Measurements from ENCODE around the gene CD24. TPM values are rescaled to one million over a fixed set of nuclear protein-coding genes. Genes with fewer than 3 reads are reported as not detected.

CD24 gene
- total RNA-seq, 1 experiment from 2014 or later, result 937 TPM

DNA sequence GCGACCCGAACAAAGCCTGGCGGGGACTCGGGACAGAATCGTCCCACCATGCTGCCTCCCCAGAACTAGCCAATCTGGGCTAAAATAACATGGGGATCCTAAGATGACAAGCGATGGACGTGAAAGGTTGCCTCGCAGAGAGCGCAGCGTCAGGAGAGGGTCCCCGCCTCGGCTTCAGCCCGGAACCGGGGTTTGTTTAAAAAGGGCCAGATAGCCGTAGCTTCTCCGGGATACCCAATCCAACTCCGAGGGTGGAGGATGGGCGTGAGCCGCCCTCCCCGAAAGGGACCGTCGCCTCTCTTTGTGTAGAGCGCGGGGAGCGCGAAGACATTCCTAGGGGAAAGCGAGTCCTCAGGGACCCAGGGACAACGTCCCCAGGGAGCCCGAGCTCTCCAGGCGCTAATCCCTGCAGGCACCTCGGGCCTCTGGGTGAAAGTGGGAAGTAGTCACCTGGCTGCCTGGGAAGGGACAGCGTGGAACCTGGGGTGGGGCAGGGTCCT is 643 bp downstream of the CD24 start (continued):
- peak; percentile 10; the same call in 1 of the 2 replicates for TF ChIP-seq JUN (CRISPR knock-in tag; IDR thresholded peaks at IDR 0.05)
- TF ChIP-seq, protein P1, sequence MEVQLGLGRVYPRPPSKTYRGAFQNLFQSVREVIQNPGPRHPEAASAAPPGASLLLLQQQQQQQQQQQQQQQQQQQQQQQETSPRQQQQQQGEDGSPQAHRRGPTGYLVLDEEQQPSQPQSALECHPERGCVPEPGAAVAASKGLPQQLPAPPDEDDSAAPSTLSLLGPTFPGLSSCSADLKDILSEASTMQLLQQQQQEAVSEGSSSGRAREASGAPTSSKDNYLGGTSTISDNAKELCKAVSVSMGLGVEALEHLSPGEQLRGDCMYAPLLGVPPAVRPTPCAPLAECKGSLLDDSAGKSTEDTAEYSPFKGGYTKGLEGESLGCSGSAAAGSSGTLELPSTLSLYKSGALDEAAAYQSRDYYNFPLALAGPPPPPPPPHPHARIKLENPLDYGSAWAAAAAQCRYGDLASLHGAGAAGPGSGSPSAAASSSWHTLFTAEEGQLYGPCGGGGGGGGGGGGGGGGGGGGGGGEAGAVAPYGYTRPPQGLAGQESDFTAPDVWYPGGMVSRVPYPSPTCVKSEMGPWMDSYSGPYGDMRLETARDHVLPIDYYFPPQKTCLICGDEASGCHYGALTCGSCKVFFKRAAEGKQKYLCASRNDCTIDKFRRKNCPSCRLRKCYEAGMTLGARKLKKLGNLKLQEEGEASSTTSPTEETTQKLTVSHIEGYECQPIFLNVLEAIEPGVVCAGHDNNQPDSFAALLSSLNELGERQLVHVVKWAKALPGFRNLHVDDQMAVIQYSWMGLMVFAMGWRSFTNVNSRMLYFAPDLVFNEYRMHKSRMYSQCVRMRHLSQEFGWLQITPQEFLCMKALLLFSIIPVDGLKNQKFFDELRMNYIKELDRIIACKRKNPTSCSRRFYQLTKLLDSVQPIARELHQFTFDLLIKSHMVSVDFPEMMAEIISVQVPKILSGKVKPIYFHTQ (CRISPR knock-in tag; IDR thresholded peaks at IDR 0.05), result 0 out of 2 replicates have a peak, but pooled peaks have one; percentile 51

DNA sequence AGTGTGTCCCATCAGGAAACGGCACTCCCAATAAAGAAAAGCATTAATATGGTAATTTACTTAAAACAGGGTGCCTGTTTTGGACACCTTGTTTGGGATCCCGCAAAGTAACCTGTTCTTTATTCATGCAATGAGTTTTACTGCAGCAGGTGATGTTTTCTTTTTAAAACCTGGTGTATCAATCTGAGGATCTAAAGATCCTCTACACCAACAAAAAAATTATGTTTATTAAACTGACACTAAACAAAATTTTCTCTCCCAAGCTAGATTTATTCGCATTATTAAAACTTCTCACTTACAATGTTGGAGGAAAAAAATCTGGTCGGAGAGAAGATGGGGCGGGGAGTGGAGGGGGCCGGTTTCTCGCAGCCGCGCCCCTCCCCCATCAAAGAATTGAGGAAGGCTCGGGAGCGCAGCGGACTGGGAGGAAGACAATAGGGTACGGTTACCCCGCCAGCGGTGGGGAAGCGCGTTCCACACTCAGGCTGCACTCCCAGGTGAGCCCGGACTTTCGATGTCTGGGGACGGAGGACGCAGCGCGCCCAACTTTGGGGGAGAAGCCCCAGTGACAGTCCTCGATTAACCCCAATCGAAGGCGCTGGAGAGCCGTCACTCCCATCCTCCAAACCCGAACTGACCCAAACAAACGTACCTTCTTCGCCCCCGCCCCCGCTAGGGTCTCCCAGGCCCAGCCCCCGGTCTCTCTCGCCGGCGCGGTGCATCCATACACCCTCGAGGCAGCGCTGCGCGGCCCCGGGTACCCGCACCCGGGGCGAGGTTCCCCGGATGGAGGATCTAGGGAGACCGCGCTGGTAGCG is 1.3 kb downstream of the CD24 start:
- no peak for TF ChIP-seq NFATC4 (CRISPR knock-in tag; IDR thresholded peaks at IDR 0.05)
- TF ChIP-seq JUN (CRISPR knock-in tag; IDR thresholded peaks at IDR 0.05), result peak; percentile 19; the same call in 1 of the 2 replicates
- TF ChIP-seq, protein P2, sequence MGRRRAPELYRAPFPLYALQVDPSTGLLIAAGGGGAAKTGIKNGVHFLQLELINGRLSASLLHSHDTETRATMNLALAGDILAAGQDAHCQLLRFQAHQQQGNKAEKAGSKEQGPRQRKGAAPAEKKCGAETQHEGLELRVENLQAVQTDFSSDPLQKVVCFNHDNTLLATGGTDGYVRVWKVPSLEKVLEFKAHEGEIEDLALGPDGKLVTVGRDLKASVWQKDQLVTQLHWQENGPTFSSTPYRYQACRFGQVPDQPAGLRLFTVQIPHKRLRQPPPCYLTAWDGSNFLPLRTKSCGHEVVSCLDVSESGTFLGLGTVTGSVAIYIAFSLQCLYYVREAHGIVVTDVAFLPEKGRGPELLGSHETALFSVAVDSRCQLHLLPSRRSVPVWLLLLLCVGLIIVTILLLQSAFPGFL (CRISPR knock-in tag; IDR thresholded peaks at IDR 0.05; ENCODE audit: borderline replicate concordance), result no peak
- no peak for TF ChIP-seq TCF7 (CRISPR knock-in tag; IDR thresholded peaks at IDR 0.05; ENCODE audit: low read depth)
- TF ChIP-seq NR2C2 (CRISPR knock-in tag; IDR thresholded peaks at IDR 0.05), result no peak
- TF ChIP-seq NFE2L1 (CRISPR knock-in tag; IDR thresholded peaks at IDR 0.05), result peak; percentile 33; the same call in 1 of the 2 replicates
- TF ChIP-seq, protein P3, sequence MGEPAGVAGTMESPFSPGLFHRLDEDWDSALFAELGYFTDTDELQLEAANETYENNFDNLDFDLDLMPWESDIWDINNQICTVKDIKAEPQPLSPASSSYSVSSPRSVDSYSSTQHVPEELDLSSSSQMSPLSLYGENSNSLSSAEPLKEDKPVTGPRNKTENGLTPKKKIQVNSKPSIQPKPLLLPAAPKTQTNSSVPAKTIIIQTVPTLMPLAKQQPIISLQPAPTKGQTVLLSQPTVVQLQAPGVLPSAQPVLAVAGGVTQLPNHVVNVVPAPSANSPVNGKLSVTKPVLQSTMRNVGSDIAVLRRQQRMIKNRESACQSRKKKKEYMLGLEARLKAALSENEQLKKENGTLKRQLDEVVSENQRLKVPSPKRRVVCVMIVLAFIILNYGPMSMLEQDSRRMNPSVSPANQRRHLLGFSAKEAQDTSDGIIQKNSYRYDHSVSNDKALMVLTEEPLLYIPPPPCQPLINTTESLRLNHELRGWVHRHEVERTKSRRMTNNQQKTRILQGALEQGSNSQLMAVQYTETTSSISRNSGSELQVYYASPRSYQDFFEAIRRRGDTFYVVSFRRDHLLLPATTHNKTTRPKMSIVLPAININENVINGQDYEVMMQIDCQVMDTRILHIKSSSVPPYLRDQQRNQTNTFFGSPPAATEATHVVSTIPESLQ (CRISPR knock-in tag; IDR thresholded peaks at IDR 0.05), result 0 out of 2 replicates have a peak, but pooled peaks have one; percentile 13
- no peak for TF ChIP-seq ZNF317 (CRISPR knock-in tag; IDR thresholded peaks at IDR 0.05; ENCODE audit: borderline replicate concordance, low read depth)
- TF ChIP-seq, protein P4, sequence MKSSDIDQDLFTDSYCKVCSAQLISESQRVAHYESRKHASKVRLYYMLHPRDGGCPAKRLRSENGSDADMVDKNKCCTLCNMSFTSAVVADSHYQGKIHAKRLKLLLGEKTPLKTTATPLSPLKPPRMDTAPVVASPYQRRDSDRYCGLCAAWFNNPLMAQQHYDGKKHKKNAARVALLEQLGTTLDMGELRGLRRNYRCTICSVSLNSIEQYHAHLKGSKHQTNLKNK (CRISPR knock-in tag; IDR thresholded peaks at IDR 0.05), result peak; percentile 59; the same call in 1 of the 2 replicates
- TF ChIP-seq NFYB (CRISPR knock-in tag; conservative IDR thresholded peaks at IDR 0.05; ENCODE audit: low read depth), result no peak
- peak; percentile 70; the same call in 1 of the 2 replicates for TF ChIP-seq KAT7 (CRISPR knock-in tag; IDR thresholded peaks at IDR 0.05; ENCODE audit: borderline replicate concordance)
- TF ChIP-seq, protein P5, sequence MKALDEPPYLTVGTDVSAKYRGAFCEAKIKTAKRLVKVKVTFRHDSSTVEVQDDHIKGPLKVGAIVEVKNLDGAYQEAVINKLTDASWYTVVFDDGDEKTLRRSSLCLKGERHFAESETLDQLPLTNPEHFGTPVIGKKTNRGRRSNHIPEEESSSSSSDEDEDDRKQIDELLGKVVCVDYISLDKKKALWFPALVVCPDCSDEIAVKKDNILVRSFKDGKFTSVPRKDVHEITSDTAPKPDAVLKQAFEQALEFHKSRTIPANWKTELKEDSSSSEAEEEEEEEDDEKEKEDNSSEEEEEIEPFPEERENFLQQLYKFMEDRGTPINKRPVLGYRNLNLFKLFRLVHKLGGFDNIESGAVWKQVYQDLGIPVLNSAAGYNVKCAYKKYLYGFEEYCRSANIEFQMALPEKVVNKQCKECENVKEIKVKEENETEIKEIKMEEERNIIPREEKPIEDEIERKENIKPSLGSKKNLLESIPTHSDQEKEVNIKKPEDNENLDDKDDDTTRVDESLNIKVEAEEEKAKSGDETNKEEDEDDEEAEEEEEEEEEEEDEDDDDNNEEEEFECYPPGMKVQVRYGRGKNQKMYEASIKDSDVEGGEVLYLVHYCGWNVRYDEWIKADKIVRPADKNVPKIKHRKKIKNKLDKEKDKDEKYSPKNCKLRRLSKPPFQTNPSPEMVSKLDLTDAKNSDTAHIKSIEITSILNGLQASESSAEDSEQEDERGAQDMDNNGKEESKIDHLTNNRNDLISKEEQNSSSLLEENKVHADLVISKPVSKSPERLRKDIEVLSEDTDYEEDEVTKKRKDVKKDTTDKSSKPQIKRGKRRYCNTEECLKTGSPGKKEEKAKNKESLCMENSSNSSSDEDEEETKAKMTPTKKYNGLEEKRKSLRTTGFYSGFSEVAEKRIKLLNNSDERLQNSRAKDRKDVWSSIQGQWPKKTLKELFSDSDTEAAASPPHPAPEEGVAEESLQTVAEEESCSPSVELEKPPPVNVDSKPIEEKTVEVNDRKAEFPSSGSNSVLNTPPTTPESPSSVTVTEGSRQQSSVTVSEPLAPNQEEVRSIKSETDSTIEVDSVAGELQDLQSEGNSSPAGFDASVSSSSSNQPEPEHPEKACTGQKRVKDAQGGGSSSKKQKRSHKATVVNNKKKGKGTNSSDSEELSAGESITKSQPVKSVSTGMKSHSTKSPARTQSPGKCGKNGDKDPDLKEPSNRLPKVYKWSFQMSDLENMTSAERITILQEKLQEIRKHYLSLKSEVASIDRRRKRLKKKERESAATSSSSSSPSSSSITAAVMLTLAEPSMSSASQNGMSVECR (CRISPR knock-in tag; IDR thresholded peaks at IDR 0.05; ENCODE audit: borderline replicate concordance), result 0 out of 2 replicates have a peak, but pooled peaks have one; percentile 28
- TF ChIP-seq TEAD4 (CRISPR knock-in tag; IDR thresholded peaks at IDR 0.05), result 0 out of 2 replicates have a peak, but pooled peaks have one; percentile 47
- TF ChIP-seq MYBL2 (CRISPR knock-in tag; IDR thresholded peaks at IDR 0.05), result peak; percentile 70; the same call in 1 of the 2 replicates
- 0 out of 2 replicates have a peak, but pooled peaks have one; percentile 40 for TF ChIP-seq SP1 (CRISPR knock-in tag; conservative IDR thresholded peaks at IDR 0.05)
- no peak for TF ChIP-seq HMGA2 (CRISPR knock-in tag; IDR thresholded peaks at IDR 0.05)
- TF ChIP-seq, protein P6, sequence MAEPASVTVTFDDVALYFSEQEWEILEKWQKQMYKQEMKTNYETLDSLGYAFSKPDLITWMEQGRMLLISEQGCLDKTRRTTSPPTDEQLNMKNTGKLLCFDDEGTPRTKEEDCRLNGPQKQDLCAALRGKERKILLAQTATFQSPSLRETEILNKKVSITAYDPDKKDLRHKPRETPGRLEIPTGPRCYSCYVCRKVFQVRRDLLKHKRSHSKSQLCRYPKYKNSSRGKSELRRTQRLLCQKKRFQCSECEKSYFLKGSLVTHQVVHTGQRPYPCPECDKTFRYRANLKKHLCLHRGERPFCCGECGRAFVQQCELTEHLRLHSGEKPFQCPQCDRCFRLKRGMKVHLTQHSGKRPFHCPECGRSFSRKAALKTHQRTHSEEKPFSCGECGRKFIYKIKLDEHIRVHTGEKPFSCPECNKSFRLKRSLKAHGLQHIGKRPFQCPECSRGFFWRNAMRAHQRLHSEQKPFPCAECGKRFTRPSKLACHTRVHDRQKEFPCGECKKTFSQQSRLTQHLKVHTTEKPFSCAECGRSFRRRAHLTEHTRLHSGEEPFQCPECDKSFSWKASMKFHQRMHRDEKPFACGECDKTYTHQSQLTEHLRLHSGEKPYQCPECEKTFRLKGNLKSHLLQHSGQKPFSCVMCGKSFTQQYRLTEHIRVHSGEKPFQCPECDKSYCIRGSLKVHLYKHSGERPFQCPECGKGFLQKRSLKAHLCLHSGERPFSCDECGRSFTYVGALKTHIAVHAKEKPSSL (CRISPR knock-in tag; conservative IDR thresholded peaks at IDR 0.05), result no peak
- TF ChIP-seq SMAD4 (CRISPR knock-in tag; IDR thresholded peaks at IDR 0.05), result 0 out of 2 replicates have a peak, but pooled peaks have one; percentile 43
- peak; percentile 49 for DNase-seq (ENCODE audit: low spot score)
- Mint-ChIP-seq H3K4me3 (peak overlapping the region; percentile 94), H3K4me1 (peaks cover 41% of the 10 kb centered on the region), H3K9me3 (peaks cover 6% of the 10 kb centered on the region; the same call in 1 of the 2 replicates), H3K27ac (peak overlapping the region; percentile 93), H3K27me3 (ENCODE audit: low read depth) (no peaks in the 10 kb centered on the region), H3K36me3 (peaks cover 45% of the 10 kb centered on the region)
- ChIA-PET CTCF (no interaction called here), POLR2A (interaction anchor here (1.1 kb wide), 1 partner anchor 78 kb away, joined by 4 read pairs; no protein-coding TSS in a partner anchor)
- peak; percentile 1; the same call in 1 of the 2 replicates for ATAC-seq
